GM12864 (cell line): ENCODE measurements around the gene CDX2.

ENCODE experiments used
- DNase-seq: peaks from one replicate; pipeline ENCODE4 v3.0.0-alpha.2; 2011; ENCODE audit warnings: low read depth
- H3K4me3 ChIP-seq: 2 replicates; pipeline ENCODE4 v1.5.1; 2011; ENCODE audit warnings: mild to moderate bottlenecking, low read depth, low read length, control low read depth
- TF ChIP-seq, protein P1 (sequence below): IDR thresholded peaks from 2 replicates; pipeline ENCODE4 v1.5.1; 2011; ENCODE audit warnings: low read depth, mild to moderate bottlenecking, moderate library complexity, low read length, control low read depth, inconsistent platforms; ENCODE audit errors: missing control alignments

CDX2 gene

GRCh38 chr13:27988520-27988919, 19.4 kb upstream of the CDX2 start, which contains the start of gene URAD:
URAD (minus strand) TSS chr13:27988693; CDS start chr13:27988637, 56 bp downstream.
- no peak within 1 kb of the TSS for H3K4me3 ChIP-seq
- TF ChIP-seq, protein P1, sequence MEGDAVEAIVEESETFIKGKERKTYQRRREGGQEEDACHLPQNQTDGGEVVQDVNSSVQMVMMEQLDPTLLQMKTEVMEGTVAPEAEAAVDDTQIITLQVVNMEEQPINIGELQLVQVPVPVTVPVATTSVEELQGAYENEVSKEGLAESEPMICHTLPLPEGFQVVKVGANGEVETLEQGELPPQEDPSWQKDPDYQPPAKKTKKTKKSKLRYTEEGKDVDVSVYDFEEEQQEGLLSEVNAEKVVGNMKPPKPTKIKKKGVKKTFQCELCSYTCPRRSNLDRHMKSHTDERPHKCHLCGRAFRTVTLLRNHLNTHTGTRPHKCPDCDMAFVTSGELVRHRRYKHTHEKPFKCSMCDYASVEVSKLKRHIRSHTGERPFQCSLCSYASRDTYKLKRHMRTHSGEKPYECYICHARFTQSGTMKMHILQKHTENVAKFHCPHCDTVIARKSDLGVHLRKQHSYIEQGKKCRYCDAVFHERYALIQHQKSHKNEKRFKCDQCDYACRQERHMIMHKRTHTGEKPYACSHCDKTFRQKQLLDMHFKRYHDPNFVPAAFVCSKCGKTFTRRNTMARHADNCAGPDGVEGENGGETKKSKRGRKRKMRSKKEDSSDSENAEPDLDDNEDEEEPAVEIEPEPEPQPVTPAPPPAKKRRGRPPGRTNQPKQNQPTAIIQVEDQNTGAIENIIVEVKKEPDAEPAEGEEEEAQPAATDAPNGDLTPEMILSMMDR = no peak
- DNase-seq = no peak

DNA sequence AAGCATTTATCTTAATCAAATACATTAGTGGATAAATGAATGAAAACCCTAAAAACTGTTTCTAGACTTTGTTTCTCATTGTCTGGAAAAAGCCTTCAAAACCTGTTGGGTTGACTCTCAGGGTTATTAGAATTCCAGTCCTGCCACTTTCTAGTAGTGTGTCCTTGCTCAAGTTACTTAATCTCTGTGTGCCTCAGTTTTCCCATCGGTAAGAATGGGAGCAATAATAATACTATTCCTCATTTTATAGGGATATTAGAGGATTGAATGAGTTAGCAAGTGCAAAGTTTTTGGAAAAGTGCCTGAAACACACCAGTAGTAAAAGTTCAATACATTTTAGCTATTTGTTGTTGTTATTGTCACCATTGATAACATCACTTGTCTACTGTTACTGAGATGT, 16.5 kb upstream of the CDX2 start:
- no peak overlapping the region for H3K4me3 ChIP-seq
- DNase-seq = no peak
- TF ChIP-seq, protein P1 = no peak

DNA sequence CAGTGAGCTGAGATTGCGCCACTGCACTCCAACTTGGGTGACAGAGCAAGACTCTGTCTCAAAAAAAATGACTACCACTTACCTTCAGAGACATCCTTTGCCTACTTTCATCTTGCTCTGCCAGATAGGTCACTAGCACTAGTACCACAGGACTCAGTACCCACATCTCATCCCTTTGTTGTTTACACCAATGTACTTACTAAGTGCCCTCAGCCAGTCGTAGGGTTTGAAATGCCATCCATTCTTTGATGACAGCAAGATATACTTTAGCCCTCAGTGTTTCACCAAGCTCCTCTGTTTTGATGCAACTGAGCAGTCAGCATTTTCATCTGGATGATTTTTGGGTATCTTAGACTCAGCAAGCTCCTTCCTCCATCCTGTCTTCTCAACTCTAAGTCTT, 13.2 kb upstream of the CDX2 start:
- no peak for DNase-seq
- H3K4me3 ChIP-seq = no peak overlapping the region
- TF ChIP-seq, protein P1 = no peak

- no peak for DNase-seq
- TF ChIP-seq, protein P1 = no peak
Observed at GRCh38 chr13:27981006-27981708, 12.0 kb upstream of the CDX2 start.

GRCh38 chr13:27980280-27980998, 11.3 kb upstream of the CDX2 start:
- DNase-seq = no peak
- TF ChIP-seq, protein P1 = no peak
- H3K4me3 ChIP-seq = no peak overlapping the region

More at GRCh38 chr13:27981006-27981708, 12.0 kb upstream of the CDX2 start:
- H3K4me3 ChIP-seq = no peak overlapping the region

DNA sequence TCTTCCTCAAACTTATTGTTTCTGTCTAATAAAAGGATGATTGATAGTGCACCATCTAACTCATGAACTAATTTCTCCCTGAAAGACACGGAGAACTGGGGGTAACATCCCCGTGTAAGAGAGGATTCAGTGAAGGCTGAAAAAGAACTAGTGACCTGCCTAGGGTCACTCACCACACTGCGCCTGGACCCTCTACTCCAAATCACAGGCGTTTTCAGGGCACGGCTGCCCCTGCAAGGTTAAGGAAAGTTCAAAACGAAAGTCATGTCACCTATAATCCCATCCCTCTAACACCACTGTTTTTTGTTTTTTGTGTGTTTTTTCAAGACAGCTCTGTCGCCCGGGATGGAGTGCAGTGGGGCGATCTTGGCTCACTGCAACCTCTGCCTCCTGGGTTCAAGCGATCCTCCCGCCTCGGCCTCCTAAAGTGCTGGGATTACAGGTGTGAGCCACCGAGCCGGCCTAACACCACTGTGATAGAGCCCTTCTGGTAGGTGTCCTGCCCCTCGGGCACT, 10.7 kb upstream of the CDX2 start:
- TF ChIP-seq, protein P1 = no peak
- DNase-seq = no peak
- H3K4me3 ChIP-seq = no peak overlapping the region
